ENCODE results near the gene FAM163A.
"Not testable (repeated sequence)": the region's sequence is repeated elsewhere in the genome, so short reads cannot be mapped to it uniquely, and the experiment has no call there.

FAM163A gene

GRCh38 chr1:179794146-179794545 lies 51.1 kb downstream of the FAM163A start:
- no peak for DNase-seq (ENCODE audit: low spot score)

DNA sequence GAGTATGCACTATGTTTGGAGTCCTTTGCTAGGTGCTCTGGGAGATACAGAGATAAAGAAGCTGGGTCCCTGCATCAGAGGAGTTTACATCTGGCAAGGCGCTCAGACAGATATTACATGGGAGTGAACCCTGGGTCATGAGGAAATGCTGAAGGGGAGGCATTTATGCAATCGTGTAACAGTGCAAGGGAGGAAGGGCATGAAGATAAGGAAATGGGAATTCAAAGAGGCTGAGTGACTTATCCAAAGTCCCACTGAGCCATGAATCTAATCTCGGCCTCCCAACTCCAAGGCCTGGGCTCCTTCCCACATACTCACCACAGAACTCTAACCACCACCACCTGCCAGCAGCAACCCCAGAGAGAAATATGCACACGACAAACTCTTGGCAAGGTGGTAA lies 51.6 kb downstream of the FAM163A start:
- no peak for DNase-seq (ENCODE audit: low spot score)

- no peak for DNase-seq (ENCODE audit: low spot score)
Measured at GRCh38 chr1:179798213-179798863, 55.2 kb downstream of the FAM163A start.

DNA sequence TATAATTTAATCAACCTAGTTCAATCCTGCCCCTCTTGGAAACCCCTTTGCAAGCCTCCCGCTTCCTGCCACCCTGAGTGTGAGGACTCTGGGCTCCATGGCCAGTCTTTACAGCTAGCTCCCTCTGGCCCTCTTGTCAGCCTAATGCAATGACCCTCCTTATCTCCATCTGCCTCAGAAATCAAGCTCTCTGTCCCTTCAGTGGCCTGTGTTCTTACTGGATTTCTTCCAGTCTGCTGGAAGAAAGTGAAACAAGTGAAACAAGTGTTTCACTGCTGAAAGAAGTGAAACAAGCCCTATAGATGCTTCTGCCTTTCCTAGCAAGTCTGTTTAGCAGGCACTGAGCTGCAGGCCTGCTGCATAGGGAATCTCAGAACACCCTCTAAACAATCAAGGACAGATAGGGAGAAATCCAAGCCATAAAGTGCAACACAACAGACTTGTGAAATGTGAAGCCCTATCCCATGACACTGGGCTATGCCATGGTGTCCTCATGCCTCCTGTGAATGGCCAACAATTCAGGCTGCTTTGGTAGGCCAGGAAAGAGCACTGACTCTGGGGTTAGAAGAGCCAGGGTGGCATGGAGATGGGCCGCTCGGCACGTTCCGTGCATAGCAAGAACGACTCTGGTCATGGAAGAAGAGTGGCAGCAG lies 55.9 kb downstream of the FAM163A start:
- DNase-seq (ENCODE audit: low spot score) = no peak

DNA sequence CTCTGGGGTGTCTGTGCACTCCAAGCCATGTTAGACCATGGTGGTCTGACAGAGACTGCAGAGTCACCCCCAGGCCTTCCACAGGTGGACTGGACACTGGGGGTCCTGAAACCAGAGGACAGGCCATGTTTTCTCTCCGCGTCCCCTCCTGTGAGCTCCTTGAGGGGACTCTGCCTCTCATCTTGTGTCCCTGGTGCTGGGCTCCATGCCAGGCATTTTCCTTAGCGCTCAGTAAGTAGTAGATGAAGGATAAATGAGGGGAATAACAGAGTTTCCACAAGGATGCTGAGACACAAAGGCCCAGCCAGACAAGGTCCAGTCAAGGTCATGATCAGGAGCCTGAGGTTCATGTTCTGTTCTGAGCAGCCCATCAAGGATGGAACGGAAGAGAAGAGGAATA lies 57.4 kb downstream of the FAM163A start:
- no peak for DNase-seq (ENCODE audit: low spot score)

GRCh38 chr1:179803104-179803503 lies 60.0 kb downstream of the FAM163A start:
- DNase-seq (ENCODE audit: low spot score) = no peak

DNA sequence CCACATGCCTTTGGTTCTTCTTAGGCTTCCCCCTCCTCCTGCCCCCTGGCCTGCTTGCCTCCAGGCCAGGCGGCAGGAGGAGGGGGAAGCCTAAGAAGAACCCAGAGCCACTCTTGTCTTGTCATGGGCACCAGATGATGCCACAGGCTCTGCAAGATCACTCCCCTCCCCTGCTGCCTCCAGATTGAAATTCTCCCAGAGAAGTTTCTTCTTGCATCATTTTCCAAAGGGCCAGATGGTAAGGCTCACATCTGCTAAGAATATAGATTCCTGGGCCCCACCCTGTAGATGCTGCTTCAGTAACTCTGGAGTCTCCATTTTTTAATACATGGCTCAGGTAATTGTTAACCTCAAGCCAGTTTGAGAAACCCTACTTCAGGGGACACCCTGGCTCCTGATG lies 60.8 kb downstream of the FAM163A start:
- DNase-seq (ENCODE audit: low spot score) = no peak

GRCh38 chr1:179804417-179804816 lies 61.3 kb downstream of the FAM163A start:
- not testable (repeated sequence) for DNase-seq (ENCODE audit: low spot score)

DNA sequence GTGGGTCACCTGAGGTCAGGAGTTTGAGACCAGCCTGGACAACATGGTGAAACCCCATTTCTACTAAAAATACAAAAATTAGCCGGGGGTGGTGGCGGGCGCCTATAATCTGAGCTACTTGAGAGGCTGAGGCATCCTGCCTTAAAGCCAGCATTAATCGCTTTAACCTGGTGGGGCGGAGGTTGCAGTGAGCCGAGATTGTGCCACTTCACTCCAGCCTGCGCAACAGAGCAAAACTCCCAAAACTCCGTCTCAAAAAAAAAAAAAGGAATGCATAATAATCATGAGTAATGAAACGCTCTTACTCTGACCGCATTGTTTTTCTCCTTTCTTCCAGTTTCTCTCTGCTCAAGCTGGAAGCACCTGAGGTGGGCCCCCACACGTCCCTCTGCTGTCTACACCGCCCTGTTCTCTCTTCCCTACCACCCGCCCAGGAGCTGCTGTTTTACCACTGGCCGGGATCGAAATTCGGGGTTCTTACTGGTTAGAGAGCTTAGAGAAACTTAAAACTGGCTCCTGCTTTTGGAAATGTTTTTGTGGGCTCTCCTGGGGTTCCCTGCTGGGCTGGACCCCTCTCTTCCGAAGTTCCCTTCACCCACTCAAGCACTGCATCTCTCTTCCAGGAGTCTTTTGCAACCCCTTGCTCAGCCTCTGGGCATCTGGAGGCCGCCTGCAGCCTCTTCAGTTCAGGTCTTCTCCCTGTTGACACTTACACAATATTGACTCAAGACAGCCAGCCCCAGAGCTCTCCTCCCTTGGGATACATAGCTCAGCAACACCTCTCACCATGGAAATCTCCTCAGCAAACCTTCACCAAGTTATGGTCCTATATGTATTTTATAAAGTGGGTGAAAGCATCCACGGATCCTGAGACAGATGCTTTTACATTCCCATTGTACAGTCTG lies 62.5 kb downstream of the FAM163A start:
- DNase-seq (ENCODE audit: low spot score) = no peak

DNA sequence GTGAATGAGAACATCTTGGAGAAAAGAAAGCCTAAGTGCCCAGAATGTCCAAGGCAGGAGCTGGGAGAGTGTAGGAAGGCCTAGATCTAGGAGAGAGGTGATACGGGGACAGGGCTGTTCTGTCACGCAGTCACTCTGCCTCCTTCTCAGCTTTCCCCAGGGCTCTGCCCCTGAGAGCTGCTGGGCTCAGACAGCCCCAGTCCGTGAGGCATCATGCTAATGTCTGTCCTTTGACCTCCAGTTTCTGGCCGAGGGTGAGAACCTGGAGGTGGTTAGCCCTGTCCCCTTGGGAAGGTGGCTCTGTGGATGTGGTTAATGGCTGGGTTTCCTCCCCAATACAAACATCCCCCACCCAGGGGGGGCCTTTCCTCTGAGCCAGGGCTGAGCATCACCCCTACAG lies 63.2 kb downstream of the FAM163A start:
- no peak for DNase-seq (ENCODE audit: low spot score)

DNA sequence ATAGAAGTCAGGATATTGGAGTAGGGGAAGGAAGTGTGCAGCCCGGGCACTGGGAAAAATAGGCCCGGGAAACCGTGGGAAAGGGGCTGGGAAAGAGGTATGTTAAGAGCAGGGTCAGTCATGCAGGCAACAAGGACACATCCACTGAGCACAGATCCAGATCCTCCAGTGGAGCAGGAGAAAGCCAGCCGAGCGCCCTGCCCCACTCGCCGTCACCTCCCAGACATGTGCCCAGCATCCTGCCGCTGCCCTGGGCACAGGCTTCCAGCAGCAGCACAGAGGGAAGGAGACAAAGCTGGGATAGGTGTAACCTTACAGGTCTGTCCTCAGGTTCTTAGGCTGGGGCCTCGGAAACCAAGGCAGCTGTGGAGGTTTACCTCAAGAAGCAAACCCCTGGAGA lies 64.2 kb downstream of the FAM163A start:
- no peak for DNase-seq (ENCODE audit: low spot score)

GRCh38 chr1:179807691-179808485 lies 64.8 kb downstream of the FAM163A start:
- peak; percentile 29 for DNase-seq (ENCODE audit: low spot score)

GRCh38 chr1:179808503-179808902 lies 65.4 kb downstream of the FAM163A start:
- no peak for DNase-seq (ENCODE audit: low spot score)

DNA sequence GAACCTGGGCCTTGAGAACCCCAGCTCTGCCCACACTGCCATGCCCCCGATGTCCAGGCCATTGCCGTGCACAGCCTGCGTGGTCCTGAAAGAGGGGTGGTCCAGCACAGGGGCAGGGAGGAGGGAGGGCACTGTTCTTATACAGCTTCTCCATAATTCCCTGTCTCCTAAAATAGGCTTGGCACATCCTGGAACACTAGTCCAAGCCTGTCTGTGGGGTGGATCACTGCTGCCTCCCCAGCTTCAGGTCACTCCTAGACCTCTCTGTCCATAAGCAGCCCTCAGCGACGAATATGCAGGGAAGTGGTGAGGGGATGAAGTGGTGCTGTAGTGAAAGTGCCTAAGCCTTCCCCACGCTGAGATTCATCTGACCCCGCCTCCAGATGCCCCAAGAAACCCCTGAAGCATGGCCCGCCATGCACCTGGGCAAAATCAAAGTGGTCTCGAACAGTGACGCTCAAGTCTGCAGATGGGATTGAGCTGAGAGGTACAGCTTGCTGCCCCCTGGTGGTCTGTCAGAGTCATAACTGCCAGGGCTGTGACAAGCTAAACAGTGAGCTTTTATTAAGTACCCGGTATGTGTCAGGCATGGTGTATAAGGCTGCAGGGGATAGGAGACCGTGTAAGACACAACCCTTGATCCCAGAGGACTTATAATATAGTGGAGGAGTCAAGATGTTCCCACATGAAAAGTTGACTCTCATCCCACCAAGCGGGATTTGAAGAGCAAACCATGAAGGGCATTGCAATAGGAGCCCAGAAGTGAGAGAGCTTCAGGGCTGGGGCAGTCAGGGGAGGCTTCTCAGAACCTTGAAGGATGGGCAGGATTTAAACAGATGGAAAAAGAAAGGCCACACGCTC lies 66.6 kb downstream of the FAM163A start:
- DNase-seq (ENCODE audit: low spot score) = peak; percentile 82

DNA sequence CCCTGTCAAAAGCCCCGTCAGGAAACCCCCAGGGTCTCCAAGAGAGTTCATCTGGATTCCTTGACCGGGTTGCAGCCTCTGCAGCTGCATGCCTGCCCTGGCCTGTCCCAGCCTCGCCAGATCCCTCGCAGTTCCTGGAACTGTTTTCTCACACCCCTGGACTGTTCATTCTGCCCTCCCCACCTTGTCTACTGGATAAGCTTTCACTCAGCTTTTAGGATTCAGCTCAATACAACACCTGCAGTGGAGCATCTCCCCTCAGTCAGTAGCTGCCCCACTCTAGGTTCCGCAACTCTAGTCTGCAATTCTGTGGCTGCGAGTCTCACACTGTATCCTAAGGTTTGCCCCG lies 67.2 kb downstream of the FAM163A start:
- DNase-seq (ENCODE audit: low spot score) = no peak

GRCh38 chr1:179812501-179813292 lies 69.6 kb downstream of the FAM163A start:
- DNase-seq (ENCODE audit: low spot score) = no peak

- DNase-seq (ENCODE audit: low spot score) = no peak
Measured at GRCh38 chr1:179813626-179814545, 70.8 kb downstream of the FAM163A start.

DNA sequence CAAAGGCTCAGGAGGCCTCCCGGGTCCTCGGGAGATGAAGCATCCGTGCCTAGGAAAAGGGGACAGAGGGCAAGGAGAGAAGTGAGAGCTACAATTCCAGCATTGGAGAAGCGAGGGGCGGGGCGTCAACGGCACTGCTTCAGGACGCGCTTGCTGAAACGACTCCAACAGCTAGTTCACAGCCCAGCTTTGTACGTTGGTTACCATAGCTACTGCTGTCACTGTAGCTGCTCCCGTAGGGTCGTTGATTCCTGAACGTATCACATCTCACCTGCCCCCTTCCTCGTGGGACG lies 71.4 kb downstream of the FAM163A start:
- no peak for DNase-seq (ENCODE audit: low spot score)

DNA sequence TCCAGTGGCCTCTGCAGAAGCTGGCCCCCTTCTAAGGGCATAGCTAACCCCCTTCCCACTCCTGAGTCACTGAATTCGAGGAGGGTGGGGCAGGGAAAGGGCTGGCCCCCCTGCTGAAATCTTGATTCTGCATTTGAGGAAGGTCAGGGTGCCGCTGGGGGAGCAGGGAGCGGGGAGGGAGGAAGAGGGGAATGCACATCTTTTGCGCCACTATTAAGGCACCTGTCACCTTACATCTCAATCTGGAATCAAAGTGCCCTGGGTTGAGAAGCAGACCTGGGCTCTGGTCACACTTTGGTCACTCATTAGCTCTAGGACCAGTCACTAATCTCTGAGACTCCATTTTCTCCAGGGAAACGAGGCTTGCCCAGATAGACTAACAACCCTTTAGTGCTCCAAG lies 72.5 kb downstream of the FAM163A start:
- no peak for DNase-seq (ENCODE audit: low spot score)
